HL-60 (cell line): Measurements from ENCODE around the gene OR6C76.

Source experiments
- CTCF ChIP-seq: IDR thresholded peaks from one replicate; pipeline ENCODE4 v1.5.1; 2011; ENCODE audit warnings: low read length, control low read depth, inconsistent platforms; ENCODE audit not compliant: insufficient read depth
- GABPA ChIP-seq: IDR thresholded peaks from 2 replicates; pipeline ENCODE4 v1.6.1; 2012; ENCODE audit warnings: low read depth
- POLR2AphosphoS5 ChIP-seq: IDR thresholded peaks from 2 replicates; pipeline ENCODE4 v1.6.1; 2012; ENCODE audit warnings: low read depth
- TF ChIP-seq, protein P1 (sequence below): IDR thresholded peaks from 2 replicates; pipeline ENCODE4 v1.6.1; 2012; ENCODE audit warnings: low read depth; ENCODE audit not compliant: insufficient replicate concordance

DNA sequence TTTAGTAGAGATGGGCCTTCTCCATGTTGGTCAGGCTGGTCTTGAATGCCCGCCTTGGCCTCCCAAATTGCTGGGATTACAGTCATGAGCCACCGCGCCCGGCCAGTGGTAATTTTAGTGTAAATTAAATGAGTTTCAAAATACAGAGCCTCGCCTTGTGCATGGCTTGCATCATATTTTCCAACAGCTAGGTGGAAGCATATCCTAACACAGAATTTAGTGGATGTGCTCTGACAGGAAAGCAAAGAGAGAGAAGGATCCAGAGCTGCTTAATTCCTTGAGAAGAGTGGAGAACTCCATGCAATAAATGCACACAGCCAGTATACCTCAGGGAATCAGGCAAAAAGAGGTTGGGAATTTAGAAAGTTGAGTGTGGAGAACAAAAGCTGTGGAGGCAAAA, 20.3 kb downstream of the OR6C76 start:
- TF ChIP-seq CTCF (no peak), POLR2AphosphoS5 (no peak), GABPA (no peak)
- TF ChIP-seq, protein P1, sequence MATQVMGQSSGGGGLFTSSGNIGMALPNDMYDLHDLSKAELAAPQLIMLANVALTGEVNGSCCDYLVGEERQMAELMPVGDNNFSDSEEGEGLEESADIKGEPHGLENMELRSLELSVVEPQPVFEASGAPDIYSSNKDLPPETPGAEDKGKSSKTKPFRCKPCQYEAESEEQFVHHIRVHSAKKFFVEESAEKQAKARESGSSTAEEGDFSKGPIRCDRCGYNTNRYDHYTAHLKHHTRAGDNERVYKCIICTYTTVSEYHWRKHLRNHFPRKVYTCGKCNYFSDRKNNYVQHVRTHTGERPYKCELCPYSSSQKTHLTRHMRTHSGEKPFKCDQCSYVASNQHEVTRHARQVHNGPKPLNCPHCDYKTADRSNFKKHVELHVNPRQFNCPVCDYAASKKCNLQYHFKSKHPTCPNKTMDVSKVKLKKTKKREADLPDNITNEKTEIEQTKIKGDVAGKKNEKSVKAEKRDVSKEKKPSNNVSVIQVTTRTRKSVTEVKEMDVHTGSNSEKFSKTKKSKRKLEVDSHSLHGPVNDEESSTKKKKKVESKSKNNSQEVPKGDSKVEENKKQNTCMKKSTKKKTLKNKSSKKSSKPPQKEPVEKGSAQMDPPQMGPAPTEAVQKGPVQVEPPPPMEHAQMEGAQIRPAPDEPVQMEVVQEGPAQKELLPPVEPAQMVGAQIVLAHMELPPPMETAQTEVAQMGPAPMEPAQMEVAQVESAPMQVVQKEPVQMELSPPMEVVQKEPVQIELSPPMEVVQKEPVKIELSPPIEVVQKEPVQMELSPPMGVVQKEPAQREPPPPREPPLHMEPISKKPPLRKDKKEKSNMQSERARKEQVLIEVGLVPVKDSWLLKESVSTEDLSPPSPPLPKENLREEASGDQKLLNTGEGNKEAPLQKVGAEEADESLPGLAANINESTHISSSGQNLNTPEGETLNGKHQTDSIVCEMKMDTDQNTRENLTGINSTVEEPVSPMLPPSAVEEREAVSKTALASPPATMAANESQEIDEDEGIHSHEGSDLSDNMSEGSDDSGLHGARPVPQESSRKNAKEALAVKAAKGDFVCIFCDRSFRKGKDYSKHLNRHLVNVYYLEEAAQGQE = no peak
